BJ (cell line): Measurements from ENCODE around the gene OR5AU1. TPM values are rescaled to one million over a fixed set of nuclear protein-coding genes. Genes with fewer than 3 reads are reported as not detected.

Experiments used
- CTCF ChIA-PET: fragments of 350-600 bp; formaldehyde crosslinking; extraction: SDS; loops from one replicate; lab custom pipeline; 2021; ENCODE audit warnings: antibody characterized with exemption, inconsistent platforms; lab: Yijun Ruan, JAX
- POLR2A ChIA-PET: fragments of 300-600 bp; sonication (Branson Sonifier 250); formaldehyde crosslinking; extraction: SDS; loops from one replicate; lab custom pipeline; 2021; ENCODE audit warnings: antibody characterized with exemption; lab: Charles Lee
- DNase-seq: peaks from one replicate; pipeline ENCODE4 v3.0.0-alpha.2; 2011; ENCODE audit warnings: low read depth
- H3K27me3 ChIP-seq: 2 replicates; pipeline ENCODE4 v1.6.0; 2011; ENCODE audit warnings: low read length; ENCODE audit not compliant: control insufficient read depth, insufficient read depth
- H3K36me3 ChIP-seq: 2 replicates; pipeline ENCODE4 v1.5.1; 2011; ENCODE audit warnings: low read length; ENCODE audit not compliant: control insufficient read depth, insufficient read depth
- H3K4me3 ChIP-seq: 2 replicates; pipeline ENCODE4 v1.5.1; 2011; ENCODE audit warnings: low read depth, mild to moderate bottlenecking, control low read depth, low read length
- CTCF ChIP-seq: IDR thresholded peaks from 2 replicates; pipeline ENCODE4 v1.5.1; 2011; ENCODE audit warnings: low read depth, mild to moderate bottlenecking, control low read depth, inconsistent platforms, low read length, moderate library complexity; ENCODE audit not compliant: insufficient read depth
- polyA plus RNA-seq: library from polyadenylated mRNA; depleted of rRNA; stranded (reverse); fragments of >200 nt; gene quantifications from 2 replicates; pipeline ENCODE4 v1.2.3, GENCODE V29; 2011

OR5AU1 gene
- polyA plus RNA-seq, 1 experiment, result not detected

GRCh38 chr14:21191261-21191808 is 35.5 kb upstream of the OR5AU1 start:
- no peak for TF ChIP-seq CTCF
- H3K4me3 ChIP-seq, result no peak overlapping the region
- no peaks in the 10 kb centered on the region for H3K36me3 ChIP-seq
- ChIA-PET CTCF (no interaction called here), POLR2A (no interaction called here)
- H3K27me3 ChIP-seq, result no peaks in the 10 kb centered on the region
- no peak for DNase-seq

GRCh38 chr14:21185491-21185890 is 29.6 kb upstream of the OR5AU1 start:
- ChIA-PET POLR2A (no interaction called here), CTCF (no interaction called here)
- no peak for TF ChIP-seq CTCF
- Histone ChIP-seq H3K27me3 (no peaks in the 10 kb centered on the region), H3K36me3 (no peaks in the 10 kb centered on the region), H3K4me3 (no peak overlapping the region)
- DNase-seq, result no peak

GRCh38 chr14:21184254-21184653 is 28.4 kb upstream of the OR5AU1 start:
- no peaks in the 10 kb centered on the region for H3K36me3 ChIP-seq
- CTCF ChIA-PET, result interaction anchor here (0.6 kb wide), 1 partner anchor 857 kb away, joined by 3 read pairs; no protein-coding TSS in a partner anchor
- no peaks in the 10 kb centered on the region for H3K27me3 ChIP-seq
- POLR2A ChIA-PET, result no interaction called here
- no peak for DNase-seq
- TF ChIP-seq CTCF, result no peak
- no peak overlapping the region for H3K4me3 ChIP-seq

- POLR2A ChIA-PET, result no interaction called here
- no peak overlapping the region for H3K4me3 ChIP-seq
- no peaks in the 10 kb centered on the region for H3K36me3 ChIP-seq
- no peak for TF ChIP-seq CTCF
- DNase-seq, result no peak
- CTCF ChIA-PET, result no interaction called here
- no peaks in the 10 kb centered on the region for H3K27me3 ChIP-seq
Measured at GRCh38 chr14:21182166-21182565, 26.3 kb upstream of the OR5AU1 start.

GRCh38 chr14:21171128-21171527 is 15.3 kb upstream of the OR5AU1 start:
- ChIA-PET CTCF (no interaction called here), POLR2A (no interaction called here)
- Histone ChIP-seq H3K36me3 (no peaks in the 10 kb centered on the region), H3K4me3 (no peak overlapping the region), H3K27me3 (no peaks in the 10 kb centered on the region; the same call in 1 of the 2 replicates)
- TF ChIP-seq CTCF, result no peak
- no peak for DNase-seq
